ENCODE results near the gene ABR. TPM values are rescaled to one million over a fixed set of nuclear protein-coding genes. Genes with fewer than 3 reads are reported as not detected.

Gene ABR
- total and polyA plus RNA-seq, 2 of the 13 experiments (the other 11 are each of a cell fraction or from before 2014, with no cell fraction given) = 12.4 to 40.4 TPM

DNA sequence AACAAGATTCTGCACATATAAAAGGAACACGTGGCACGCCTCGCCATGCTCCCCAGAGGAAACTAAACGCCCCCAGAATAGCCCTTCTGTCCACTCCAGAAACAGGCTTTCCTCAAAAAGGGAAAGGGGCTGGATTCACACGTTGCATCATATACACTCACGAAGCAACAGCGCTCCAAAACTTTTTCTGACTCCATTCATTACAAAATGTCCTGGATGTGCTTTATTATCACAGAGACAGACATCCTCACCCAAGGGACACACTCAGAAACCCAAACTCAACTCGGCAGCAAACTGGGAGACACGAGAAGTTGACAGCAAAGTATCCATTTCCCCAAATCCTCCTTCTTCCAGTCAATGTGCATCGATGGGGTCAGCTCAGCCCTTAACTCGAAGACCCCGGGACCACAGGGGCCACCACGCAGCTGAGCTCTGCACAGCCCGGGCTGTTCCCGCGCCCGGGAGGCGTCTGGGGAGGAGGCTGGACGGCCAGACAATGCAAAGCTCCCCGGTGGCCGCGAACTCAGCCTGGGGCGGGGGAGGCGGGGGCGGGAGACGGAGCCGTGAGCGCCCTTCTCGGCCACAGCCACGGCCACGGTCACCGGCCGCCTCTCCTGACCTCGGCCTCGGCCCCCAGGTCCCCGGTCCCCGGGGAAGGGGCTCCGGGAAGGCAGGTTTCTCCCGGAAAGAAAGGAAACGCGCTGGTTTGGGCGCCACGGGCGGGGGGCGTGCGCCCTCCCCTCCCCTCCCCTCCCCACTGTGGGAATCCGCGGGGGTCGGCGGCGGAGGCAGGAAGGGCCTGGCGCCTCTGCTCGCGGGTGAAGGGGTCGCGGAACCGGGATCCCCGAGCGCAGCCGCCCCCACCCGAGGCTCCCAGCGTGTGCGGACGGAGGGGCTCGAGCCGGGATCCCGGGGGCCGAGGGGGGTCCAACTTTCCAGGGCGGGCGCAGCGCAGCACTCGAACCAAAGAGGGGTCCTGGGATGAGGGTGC lies 201.4 kb downstream of the ABR start (continued):
- TF ChIP-seq TBX2 (CRISPR knock-in tag; IDR thresholded peaks at IDR 0.05; ENCODE audit: borderline replicate concordance) = no peak
- TF ChIP-seq, protein P1, sequence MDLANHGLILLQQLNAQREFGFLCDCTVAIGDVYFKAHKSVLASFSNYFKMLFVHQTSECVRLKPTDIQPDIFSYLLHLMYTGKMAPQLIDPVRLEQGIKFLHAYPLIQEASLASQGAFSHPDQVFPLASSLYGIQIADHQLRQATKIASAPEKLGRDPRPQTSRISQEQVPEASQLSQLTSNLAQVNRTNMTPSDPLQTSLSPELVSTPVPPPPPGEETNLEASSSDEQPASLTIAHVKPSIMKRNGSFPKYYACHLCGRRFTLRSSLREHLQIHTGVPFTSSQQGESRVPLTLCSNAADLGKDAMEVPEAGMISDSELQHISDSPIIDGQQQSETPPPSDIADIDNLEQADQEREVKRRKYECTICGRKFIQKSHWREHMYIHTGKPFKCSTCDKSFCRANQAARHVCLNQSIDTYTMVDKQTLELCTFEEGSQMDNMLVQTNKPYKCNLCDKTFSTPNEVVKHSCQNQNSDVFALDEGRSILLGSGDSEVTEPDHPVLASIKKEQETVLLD (CRISPR knock-in tag; IDR thresholded peaks at IDR 0.05; ENCODE audit: low read depth) = no peak
- TF ChIP-seq RFX5 (IDR thresholded peaks at IDR 0.05; ENCODE audit: low read depth, low read length) = no peak
- TF ChIP-seq SIN3A (IDR thresholded peaks at IDR 0.05; ENCODE audit: borderline replicate concordance, low read depth, low read length) = 0 out of 2 replicates have a peak, but pooled peaks have one; percentile 24
- no peak for TF ChIP-seq EED (CRISPR knock-in tag; IDR thresholded peaks at IDR 0.05)
- no peak for TF ChIP-seq NONO (IDR thresholded peaks at IDR 0.05)
- TF ChIP-seq NONO (CRISPR knock-in tag; conservative IDR thresholded peaks at IDR 0.05) = 0 out of 2 replicates have a peak, but pooled peaks have one; percentile 45
- no peak for TF ChIP-seq FOSL1 (CRISPR knock-in tag; IDR thresholded peaks at IDR 0.05; ENCODE audit: borderline replicate concordance)
- no peak for TF ChIP-seq SIX4 (CRISPR knock-in tag; IDR thresholded peaks at IDR 0.05)
- no peak for TF ChIP-seq ZNF766 (CRISPR knock-in tag; IDR thresholded peaks at IDR 0.05; ENCODE audit: borderline replicate concordance)
- no peak for TF ChIP-seq NFRKB (IDR thresholded peaks at IDR 0.05)
- TF ChIP-seq, protein P2, sequence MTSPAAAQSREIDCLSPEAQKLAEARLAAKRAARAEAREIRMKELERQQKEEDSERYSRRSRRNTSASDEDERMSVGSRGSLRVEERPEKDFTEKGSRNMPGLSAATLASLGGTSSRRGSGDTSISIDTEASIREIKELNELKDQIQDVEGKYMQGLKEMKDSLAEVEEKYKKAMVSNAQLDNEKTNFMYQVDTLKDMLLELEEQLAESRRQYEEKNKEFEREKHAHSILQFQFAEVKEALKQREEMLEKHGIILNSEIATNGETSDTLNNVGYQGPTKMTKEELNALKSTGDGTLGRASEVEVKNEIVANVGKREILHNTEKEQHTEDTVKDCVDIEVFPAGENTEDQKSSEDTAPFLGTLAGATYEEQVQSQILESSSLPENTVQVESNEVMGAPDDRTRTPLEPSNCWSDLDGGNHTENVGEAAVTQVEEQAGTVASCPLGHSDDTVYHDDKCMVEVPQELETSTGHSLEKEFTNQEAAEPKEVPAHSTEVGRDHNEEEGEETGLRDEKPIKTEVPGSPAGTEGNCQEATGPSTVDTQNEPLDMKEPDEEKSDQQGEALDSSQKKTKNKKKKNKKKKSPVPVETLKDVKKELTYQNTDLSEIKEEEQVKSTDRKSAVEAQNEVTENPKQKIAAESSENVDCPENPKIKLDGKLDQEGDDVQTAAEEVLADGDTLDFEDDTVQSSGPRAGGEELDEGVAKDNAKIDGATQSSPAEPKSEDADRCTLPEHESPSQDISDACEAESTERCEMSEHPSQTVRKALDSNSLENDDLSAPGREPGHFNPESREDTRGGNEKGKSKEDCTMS (CRISPR knock-in tag; conservative IDR thresholded peaks at IDR 0.05) = no peak
- no peak for TF ChIP-seq ZFP1 (CRISPR knock-in tag; IDR thresholded peaks at IDR 0.05)
- no peak for TF ChIP-seq JUND (CRISPR knock-in tag; IDR thresholded peaks at IDR 0.05)
- no peak for TF ChIP-seq NKX3-1 (CRISPR knock-in tag; IDR thresholded peaks at IDR 0.05)
- TF ChIP-seq, protein P3, sequence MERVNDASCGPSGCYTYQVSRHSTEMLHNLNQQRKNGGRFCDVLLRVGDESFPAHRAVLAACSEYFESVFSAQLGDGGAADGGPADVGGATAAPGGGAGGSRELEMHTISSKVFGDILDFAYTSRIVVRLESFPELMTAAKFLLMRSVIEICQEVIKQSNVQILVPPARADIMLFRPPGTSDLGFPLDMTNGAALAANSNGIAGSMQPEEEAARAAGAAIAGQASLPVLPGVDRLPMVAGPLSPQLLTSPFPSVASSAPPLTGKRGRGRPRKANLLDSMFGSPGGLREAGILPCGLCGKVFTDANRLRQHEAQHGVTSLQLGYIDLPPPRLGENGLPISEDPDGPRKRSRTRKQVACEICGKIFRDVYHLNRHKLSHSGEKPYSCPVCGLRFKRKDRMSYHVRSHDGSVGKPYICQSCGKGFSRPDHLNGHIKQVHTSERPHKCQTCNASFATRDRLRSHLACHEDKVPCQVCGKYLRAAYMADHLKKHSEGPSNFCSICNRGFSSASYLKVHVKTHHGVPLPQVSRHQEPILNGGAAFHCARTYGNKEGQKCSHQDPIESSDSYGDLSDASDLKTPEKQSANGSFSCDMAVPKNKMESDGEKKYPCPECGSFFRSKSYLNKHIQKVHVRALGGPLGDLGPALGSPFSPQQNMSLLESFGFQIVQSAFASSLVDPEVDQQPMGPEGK (CRISPR knock-in tag; IDR thresholded peaks at IDR 0.05) = peak; percentile 56; the same call in 1 of the 2 replicates
- TF ChIP-seq, protein P4, sequence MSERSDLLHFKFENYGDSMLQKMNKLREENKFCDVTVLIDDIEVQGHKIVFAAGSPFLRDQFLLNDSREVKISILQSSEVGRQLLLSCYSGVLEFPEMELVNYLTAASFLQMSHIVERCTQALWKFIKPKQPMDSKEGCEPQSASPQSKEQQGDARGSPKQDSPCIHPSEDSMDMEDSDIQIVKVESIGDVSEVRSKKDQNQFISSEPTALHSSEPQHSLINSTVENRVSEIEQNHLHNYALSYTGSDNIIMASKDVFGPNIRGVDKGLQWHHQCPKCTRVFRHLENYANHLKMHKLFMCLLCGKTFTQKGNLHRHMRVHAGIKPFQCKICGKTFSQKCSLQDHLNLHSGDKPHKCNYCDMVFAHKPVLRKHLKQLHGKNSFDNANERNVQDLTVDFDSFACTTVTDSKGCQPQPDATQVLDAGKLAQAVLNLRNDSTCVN (CRISPR knock-in tag; IDR thresholded peaks at IDR 0.05; ENCODE audit: borderline replicate concordance) = no peak
- TF ChIP-seq, protein P5, sequence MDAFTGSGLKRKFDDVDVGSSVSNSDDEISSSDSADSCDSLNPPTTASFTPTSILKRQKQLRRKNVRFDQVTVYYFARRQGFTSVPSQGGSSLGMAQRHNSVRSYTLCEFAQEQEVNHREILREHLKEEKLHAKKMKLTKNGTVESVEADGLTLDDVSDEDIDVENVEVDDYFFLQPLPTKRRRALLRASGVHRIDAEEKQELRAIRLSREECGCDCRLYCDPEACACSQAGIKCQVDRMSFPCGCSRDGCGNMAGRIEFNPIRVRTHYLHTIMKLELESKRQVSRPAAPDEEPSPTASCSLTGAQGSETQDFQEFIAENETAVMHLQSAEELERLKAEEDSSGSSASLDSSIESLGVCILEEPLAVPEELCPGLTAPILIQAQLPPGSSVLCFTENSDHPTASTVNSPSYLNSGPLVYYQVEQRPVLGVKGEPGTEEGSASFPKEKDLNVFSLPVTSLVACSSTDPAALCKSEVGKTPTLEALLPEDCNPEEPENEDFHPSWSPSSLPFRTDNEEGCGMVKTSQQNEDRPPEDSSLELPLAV (CRISPR knock-in tag; conservative IDR thresholded peaks at IDR 0.05; ENCODE audit: low read depth) = no peak
- no peak for TF ChIP-seq FOXP1 (IDR thresholded peaks at IDR 0.05)
- no peak for TF ChIP-seq FOXP1 (CRISPR knock-in tag; IDR thresholded peaks at IDR 0.05)
- TF ChIP-seq ZNF761 (CRISPR knock-in tag; conservative IDR thresholded peaks at IDR 0.05) = 0 out of 2 replicates have a peak, but pooled peaks have one; percentile 17
- no peak for TF ChIP-seq ZNF432 (CRISPR knock-in tag; IDR thresholded peaks at IDR 0.05; ENCODE audit: borderline replicate concordance)
